Prostate gland (tissue), 2 donors: ENCODE measurements around the gene FAM3B.

ENCODE experiments used
- CTCF ChIP-seq, 4 experiments: fragments of 200-600 bp in 2 of 4; fragments of 450-650 bp in 2 of 4; sonication (generic) in 2 of 4; IDR thresholded peaks; 1 replicate in 3 of 4; 2 replicates in 1 of 4; pipeline ENCODE4 v1.5.1; 2016 to 2019; ENCODE audit warnings: antibody characterized with exemption in 4 of 4, mild to moderate bottlenecking in 2 of 4, moderate library complexity in 2 of 4
- POLR2A ChIP-seq: fragments of 450-650 bp; IDR thresholded peaks from one replicate; pipeline ENCODE4 v1.6.1; 2016; ENCODE audit warnings: antibody characterized with exemption, mild to moderate bottlenecking

DNA sequence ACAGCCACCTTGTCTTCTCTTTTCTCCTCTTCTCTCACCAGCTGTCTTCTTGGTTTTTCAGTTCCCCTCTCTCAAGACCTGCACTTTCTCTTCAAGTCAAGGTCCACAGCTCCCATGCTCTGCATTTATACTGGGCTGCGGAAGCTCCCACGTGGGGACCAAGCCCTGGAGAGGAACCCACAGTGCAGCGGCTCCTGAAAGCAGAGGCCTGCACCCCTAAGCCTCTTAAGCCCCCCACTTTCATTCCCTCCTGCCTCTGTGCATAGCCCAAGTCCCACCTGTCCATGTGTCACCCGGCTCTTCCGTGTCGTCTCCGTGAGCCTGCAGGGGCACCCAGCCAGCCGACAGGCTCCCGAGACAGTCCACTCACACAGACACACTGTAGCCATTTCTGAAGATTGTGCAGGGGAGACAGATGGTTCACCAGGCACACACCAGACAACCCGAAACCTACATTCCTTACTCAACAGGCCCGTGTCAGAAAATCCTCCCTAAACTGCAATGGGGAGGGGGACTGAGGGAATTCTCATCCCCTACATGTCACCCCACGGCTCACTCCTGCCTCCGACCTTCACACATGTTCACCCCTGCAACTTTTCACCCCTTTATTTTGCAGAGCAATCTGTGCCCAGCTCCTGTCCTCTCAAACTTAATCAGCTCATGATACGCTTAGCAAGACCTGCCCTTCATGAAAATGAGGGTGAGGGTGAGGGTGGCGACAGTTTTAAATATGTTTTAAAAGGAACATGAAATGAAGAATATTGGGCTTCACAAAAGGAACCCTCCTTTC, 51.5 kb downstream of the FAM3B start:
- TF ChIP-seq CTCF (IDR thresholded peaks at IDR 0.05) (no peak), POLR2A (no peak)
